GM20431 (cell line): ENCODE data around the gene ACER3.

Experiments
- in situ Hi-C: fragments of 300-500 bp; cut with MseI, MboI; formaldehyde crosslinking; loops from one replicate; pipeline ENCODE4 v1.15.0; 2020; ENCODE audit warnings: low sequenced_read_pairs; ENCODE audit not compliant: unreplicated experiment

The ACER3 gene

DNA sequence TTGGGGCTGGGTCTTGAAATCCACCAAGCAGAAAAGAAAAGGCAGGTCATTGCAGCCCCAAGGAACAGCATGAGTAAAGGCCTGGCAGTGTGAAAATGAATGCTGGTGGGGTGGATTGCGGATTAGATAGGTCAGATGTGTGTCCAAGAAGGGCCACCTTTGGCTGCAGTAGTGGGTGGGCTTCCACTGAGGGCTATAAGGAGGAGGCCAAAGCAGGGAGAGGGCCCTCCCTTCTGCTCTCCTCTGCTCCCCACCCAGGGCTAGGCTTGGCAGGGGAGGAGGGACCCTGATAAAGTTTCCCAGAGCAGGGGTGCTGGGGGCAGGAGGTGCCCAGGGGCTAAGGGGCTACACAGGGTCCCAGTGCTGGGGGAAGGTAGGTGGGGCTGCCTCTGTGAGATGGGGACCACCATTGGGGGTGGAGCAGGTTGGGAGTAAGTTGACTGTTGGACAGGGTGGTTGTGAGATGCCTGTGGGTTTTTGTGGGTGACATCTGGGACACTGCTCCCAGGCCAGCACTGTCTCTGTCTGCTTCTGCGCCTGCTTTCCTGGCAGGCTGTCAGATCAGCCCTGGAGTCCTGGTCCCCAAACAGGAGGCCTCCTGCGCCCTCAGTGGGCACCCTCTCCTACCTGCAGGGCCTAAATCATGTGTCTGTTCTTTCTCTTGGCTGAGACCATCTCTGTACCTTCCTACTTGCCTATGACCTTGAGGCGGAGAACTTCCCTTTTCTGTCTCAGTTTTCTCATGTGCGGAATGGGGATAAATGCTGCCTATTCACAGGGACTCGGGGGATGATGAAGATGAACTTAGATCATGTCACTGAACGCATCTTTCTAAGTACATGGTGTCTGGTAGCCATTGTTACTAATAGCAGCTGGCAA lies 208.0 kb downstream of the ACER3 start:
- in situ Hi-C loops = no loop called here

- in situ Hi-C loops = no loop called here
Observed at GRCh38 chr11:77069336-77069968, 208.7 kb downstream of the ACER3 start.

DNA sequence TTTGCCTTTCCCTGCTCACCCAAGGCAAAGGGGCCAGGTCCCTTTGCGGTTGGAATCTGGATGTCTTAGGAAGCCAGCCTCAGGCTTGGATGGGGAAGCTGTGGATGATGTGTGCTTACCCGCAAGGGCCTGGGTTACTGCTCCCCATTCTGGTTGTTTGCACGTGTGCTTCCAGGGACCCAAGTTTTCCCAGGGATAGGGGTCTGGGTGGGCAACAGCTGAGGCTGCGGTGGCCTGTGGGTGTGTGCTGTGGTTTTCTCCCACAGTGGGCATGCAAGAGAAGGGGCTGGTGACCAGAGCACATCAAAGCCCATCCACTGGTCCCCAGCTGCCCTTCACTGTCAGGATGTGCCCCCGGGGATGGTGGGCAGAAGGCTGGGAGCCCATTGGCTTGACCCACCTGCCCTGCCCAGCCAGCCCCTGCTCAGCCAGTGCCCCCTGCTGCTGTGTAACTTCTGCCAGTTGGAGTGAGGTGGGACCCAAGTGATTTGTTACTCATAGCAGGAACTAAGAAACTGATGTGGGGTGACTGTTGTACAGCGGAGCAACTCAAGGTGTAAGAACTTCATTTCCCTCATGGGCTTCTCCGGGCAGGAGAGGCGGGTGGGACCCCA lies 209.4 kb downstream of the ACER3 start:
- in situ Hi-C loops = no loop called here

GRCh38 chr11:77071077-77071476 lies 210.4 kb downstream of the ACER3 start:
- in situ Hi-C loops = no loop called here

DNA sequence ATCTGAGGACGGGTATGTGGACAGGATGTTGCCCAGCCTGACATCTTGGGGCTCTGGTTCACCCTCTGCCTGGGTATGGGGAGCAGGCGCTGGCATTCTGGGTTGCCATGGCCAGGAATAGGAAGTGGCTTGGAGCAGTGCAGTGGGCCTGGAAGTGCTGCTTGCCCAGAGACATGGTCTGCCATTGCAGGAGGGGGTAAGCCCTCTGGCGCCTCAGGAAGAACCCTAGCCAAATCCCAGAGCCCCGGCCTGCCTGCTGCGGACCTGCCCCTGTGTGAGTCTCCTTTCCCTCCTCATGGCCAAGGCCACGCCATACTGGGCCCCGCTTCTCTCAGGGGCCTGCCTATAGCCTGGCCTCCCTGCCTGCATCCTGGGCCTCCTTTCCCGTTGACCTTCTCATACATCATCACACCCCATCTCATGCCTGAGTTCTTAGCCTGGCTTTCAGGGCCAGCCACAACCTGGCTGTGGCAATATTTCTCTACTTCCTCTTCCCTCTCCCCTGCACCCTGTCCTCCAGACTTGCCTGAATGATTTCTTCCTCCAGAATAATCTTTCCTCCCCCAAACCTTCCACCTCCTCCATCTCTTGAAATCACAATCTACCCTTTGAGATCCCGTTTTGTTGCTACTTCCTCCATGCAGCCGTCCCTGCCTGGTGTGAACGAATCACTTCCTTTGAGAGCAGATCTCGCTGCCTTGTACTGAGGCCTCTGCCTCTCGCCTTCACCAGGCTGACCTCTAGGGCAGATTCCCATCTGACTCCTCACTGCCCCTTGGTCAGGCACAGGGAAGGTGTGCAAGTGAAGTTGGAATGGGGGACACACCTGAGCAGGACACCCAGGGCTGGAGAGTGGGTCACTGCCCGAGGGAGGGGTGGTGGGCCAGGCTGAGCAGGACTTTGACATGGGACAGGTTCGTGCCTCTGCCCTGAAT lies 211.2 kb downstream of the ACER3 start:
- in situ Hi-C loops = no loop called here

GRCh38 chr11:77072851-77073327 lies 212.2 kb downstream of the ACER3 start:
- in situ Hi-C loops = no loop called here

GRCh38 chr11:77073328-77074001 lies 212.7 kb downstream of the ACER3 start:
- in situ Hi-C loops = no loop called here

DNA sequence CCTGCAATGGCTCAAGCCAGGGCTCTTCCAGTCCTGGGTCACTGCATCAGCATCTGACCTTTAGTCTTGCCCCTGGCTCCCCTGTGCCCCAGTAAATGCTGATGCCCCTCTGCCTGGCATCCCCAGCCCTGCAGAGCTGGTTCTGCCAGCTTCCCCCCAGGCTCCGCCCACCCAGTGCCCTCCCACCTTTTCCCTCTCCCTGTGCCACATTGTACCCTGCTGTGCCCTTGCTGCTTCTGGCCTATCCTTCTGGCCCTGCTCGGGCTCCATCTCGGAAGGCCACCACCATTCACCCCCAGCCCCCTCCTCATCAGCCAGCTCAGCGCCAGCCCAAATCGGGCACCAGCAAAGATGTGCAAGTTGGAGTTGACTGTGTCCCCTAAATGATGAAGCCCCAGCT lies 213.5 kb downstream of the ACER3 start:
- in situ Hi-C loops = no loop called here

GRCh38 chr11:77074626-77075221 lies 214.0 kb downstream of the ACER3 start:
- in situ Hi-C loops = no loop called here

DNA sequence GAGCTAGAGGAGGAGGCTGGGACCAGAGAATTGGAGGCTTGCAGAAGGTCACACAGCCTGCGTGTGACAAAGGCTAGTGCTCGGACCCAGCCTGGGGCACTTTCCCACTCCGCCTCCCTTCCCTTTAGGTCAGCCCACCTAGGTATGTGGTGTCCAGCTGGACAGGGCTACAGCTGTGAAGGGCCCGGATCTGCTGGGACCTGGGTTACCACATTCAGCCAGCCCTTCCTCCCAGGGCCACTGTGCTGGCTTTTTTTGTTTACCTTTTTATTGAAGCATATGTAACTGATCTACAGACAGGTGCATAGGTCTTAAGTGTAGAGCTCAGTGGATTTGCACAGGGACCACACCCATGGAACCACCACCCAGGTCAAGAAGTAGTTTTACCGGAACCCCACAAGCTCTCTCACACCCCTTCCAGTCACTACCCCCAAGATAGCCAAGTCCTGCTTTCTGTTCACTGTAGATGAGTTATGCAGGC lies 214.7 kb downstream of the ACER3 start:
- in situ Hi-C loops = no loop called here
